Glutamatergic neuron (in vitro differentiated cells): ENCODE results near the gene CRYBG1. TPM values are rescaled to one million over a fixed set of nuclear protein-coding genes. Genes with fewer than 3 reads are reported as not detected.

Source experiments
- DNase-seq: peaks from one replicate; pipeline ENCODE4 v3.0.0; 2022
- H3K27ac Mint-ChIP-seq: one replicate; pipeline ENCODE4 v1.8.0; 2020; ENCODE audit warnings: mild to moderate bottlenecking, mixed read lengths, inconsistent platforms; ENCODE audit not compliant: unreplicated experiment
- H3K27me3 Mint-ChIP-seq: one replicate; pipeline ENCODE4 v1.8.0; 2020; ENCODE audit warnings: mild to moderate bottlenecking, moderate library complexity, mixed read lengths, inconsistent platforms; ENCODE audit not compliant: unreplicated experiment
- H3K36me3 Mint-ChIP-seq: one replicate; pipeline ENCODE4 v1.8.0; 2020; ENCODE audit warnings: mild to moderate bottlenecking, mixed read lengths, inconsistent platforms; ENCODE audit not compliant: unreplicated experiment
- H3K4me1 Mint-ChIP-seq: one replicate; pipeline ENCODE4 v1.8.0; 2020; ENCODE audit warnings: mild to moderate bottlenecking, low read depth, mixed read lengths, inconsistent platforms; ENCODE audit not compliant: unreplicated experiment
- H3K4me3 Mint-ChIP-seq: one replicate; pipeline ENCODE4 v1.8.0; 2020; ENCODE audit warnings: mild to moderate bottlenecking, mixed read lengths, inconsistent platforms; ENCODE audit not compliant: unreplicated experiment
- H3K9me3 Mint-ChIP-seq: one replicate; pipeline ENCODE4 v1.8.0; 2020; ENCODE audit warnings: mild to moderate bottlenecking, moderate library complexity, mixed read lengths, inconsistent platforms; ENCODE audit not compliant: unreplicated experiment
- total RNA-seq: library from RNA; stranded (reverse); fragmentation: NEBNext Ultra II Directional; extraction: Animal tissue kit (Norgen Biotek cat#: 25700); gene quantifications from one replicate; pipeline ENCODE4 v1.2.1, GENCODE V29; 2021; ENCODE audit not compliant: unreplicated experiment
- TF ChIP-seq, protein P1 (sequence below): fragments of 200-600 bp; sonication (generic); IDR thresholded peaks from one replicate; pipeline ENCODE4 v1.5.0; 2021; ENCODE audit not compliant: partially characterized antibody, unreplicated experiment

Gene CRYBG1
- total RNA-seq, 1 donor from 2014 or later, result 0.15 TPM

DNA sequence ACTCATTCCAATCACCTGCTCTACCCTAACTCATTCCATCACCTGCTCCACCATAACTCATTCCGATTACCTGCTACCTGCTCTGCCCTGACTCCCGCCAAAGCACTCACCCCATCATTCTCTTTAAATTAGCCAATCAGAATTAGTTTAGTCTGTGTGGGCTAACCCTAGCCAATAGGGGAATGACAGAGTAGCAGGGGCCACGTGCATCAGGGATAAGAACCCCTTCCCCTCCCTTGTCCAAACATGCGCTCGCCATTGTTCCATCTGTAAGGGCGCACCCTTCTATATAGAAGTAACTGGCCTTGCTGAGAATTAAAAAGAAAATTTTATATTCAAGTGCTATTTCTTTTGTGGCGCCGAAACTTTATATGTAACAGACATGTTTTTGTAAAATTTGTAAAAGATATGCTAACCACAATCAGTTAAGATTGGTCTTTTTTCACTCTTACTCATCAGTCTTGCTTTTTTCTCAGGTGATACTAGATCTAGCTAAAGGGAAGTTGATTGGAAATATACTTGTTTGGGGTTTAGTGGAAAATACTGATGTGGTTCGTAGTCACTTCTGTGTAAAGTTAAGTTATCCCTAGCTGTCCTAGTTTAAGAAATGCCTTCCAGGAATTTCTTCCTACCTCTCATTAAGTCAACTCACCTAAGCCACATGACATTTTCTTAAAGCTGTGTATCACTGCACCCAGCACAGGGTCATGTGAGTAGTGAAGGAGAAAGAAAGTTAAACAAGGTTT, 252.3 kb downstream of the CRYBG1 start:
- no peak overlapping the region for H3K27ac Mint-ChIP-seq
- H3K9me3 Mint-ChIP-seq, result no peaks in the 10 kb centered on the region
- TF ChIP-seq, protein P1, sequence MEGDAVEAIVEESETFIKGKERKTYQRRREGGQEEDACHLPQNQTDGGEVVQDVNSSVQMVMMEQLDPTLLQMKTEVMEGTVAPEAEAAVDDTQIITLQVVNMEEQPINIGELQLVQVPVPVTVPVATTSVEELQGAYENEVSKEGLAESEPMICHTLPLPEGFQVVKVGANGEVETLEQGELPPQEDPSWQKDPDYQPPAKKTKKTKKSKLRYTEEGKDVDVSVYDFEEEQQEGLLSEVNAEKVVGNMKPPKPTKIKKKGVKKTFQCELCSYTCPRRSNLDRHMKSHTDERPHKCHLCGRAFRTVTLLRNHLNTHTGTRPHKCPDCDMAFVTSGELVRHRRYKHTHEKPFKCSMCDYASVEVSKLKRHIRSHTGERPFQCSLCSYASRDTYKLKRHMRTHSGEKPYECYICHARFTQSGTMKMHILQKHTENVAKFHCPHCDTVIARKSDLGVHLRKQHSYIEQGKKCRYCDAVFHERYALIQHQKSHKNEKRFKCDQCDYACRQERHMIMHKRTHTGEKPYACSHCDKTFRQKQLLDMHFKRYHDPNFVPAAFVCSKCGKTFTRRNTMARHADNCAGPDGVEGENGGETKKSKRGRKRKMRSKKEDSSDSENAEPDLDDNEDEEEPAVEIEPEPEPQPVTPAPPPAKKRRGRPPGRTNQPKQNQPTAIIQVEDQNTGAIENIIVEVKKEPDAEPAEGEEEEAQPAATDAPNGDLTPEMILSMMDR, result no peak
- H3K27me3 Mint-ChIP-seq, result no peaks in the 10 kb centered on the region
- DNase-seq, result no peak
- H3K4me1 Mint-ChIP-seq, result no peaks in the 10 kb centered on the region
- H3K36me3 Mint-ChIP-seq, result no peaks in the 10 kb centered on the region
- no peak overlapping the region for H3K4me3 Mint-ChIP-seq

DNA sequence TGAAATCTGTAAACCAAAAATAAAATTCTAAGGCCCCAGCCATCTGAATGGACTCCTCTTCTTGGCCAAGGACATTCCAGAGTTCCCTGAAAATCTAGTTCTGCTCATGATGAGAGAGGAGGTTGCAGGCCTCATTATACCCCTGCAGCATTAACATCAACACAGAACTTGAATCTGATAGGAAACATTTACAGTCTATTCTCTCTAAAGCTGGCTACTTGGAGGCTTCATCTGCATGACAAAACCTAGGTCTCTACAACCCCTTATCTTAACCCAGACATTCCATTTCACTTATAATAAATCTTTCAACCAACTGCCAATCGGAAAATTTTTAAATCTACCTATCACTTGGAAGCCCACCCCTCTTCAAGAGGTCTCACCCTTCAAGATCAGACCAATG, 253.1 kb downstream of the CRYBG1 start:
- no peaks in the 10 kb centered on the region for H3K9me3 Mint-ChIP-seq
- DNase-seq, result no peak
- no peaks in the 10 kb centered on the region for H3K4me1 Mint-ChIP-seq
- no peaks in the 10 kb centered on the region for H3K27me3 Mint-ChIP-seq
- H3K27ac Mint-ChIP-seq, result no peak overlapping the region
- no peaks in the 10 kb centered on the region for H3K36me3 Mint-ChIP-seq
- TF ChIP-seq, protein P1, result no peak
- no peak overlapping the region for H3K4me3 Mint-ChIP-seq

DNA sequence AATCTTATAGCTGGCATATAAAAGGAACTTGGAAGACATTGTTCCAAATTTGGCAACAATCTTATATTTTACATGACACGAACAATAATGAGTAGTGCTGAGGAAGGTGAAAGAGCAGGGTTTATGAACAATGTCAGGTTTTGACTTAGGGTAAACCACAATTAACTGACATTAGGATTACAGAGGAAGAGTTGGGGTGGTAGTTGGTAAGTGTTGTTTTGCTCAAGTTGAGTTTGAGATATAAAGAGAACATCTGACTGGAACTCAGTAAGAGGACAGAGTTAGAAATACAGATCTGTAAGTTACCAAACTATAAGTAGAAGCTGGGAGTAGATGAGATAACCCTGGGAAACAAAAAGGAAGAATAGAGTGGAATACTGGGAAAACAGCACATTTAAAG, 253.6 kb downstream of the CRYBG1 start:
- H3K27me3 Mint-ChIP-seq, result no peaks in the 10 kb centered on the region
- no peaks in the 10 kb centered on the region for H3K9me3 Mint-ChIP-seq
- no peaks in the 10 kb centered on the region for H3K4me1 Mint-ChIP-seq
- no peak for DNase-seq
- H3K4me3 Mint-ChIP-seq, result no peak overlapping the region
- no peaks in the 10 kb centered on the region for H3K36me3 Mint-ChIP-seq
- H3K27ac Mint-ChIP-seq, result no peak overlapping the region
- TF ChIP-seq, protein P1, result no peak

DNA sequence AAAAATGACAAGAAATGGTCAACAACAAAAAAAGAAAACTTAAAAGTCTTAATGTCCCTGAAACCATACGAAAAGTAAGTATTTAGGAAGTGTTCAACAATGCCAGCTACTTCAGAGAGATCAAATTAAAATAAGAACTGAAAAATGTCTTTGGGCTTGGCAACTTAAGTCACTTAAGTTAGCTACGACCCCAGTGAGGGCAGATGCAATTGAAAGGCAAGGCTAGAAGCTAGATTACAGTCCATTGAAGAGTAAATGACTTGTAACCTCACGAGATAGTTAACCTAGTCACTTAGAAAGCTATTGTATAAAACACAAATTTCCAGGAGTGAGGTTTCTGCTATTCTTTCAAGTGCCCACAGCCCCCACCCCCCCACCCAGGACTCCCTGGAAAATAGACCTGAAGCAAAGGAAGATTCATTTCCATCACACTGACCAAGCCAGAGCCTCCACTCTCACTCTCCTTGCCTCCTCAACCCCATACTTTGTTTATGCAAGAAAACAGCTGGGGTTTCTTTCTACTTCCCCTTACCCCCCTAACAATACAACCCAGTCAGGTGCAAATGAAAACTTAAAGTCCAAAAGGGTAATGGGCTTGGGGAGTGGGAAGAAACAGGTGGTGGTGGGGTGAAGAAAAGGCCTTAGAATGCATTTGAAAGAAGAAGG, 254.2 kb downstream of the CRYBG1 start:
- Mint-ChIP-seq H3K36me3 (no peaks in the 10 kb centered on the region), H3K4me3 (no peak overlapping the region), H3K27me3 (no peaks in the 10 kb centered on the region), H3K27ac (no peak overlapping the region), H3K4me1 (no peaks in the 10 kb centered on the region), H3K9me3 (no peaks in the 10 kb centered on the region)
- TF ChIP-seq, protein P1, result no peak
- no peak for DNase-seq

DNA sequence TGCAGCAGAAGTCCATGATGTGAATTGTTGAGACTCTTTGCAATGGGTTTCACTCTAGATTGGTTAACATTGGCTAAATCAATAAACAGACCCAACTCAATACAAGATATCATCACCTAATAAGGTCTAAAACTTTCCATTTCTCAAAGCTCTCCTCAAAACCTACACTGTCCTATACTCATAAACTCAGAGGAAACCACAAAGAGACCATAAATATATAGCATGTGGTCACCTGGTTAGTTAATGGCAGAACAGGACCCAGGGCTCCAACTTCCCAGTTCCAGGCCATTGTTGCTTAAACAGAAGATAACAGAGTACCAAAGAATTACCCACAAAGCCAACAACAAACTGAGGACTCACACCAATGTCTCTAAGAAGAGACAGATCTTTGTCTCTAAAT, 256.8 kb downstream of the CRYBG1 start:
- Mint-ChIP-seq H3K36me3 (peaks cover 4% of the 10 kb centered on the region), H3K4me1 (no peaks in the 10 kb centered on the region), H3K4me3 (no peak overlapping the region), H3K27me3 (no peaks in the 10 kb centered on the region), H3K9me3 (no peaks in the 10 kb centered on the region), H3K27ac (no peak overlapping the region)
- DNase-seq, result no peak
- TF ChIP-seq, protein P1, result no peak
